ENCODE measurements around the gene MYL5.
"Not testable (repeated sequence)": the region's sequence is repeated elsewhere in the genome, so short reads cannot be mapped to it uniquely, and the experiment has no call there.

The MYL5 gene

GRCh38 chr4:636628-637159, 37.6 kb upstream of the MYL5 start:
- no peak for DNase-seq

GRCh38 chr4:637536-638280, 36.6 kb upstream of the MYL5 start:
- DNase-seq = no peak

- DNase-seq = not testable (repeated sequence)
Observed at GRCh38 chr4:642366-642765, 32.0 kb upstream of the MYL5 start.

- no peak for DNase-seq
Observed at GRCh38 chr4:646460-646859, 27.9 kb upstream of the MYL5 start.

GRCh38 chr4:647481-647880, 26.9 kb upstream of the MYL5 start:
- no peak for DNase-seq

- no peak for DNase-seq
Observed at GRCh38 chr4:648579-649292, 25.6 kb upstream of the MYL5 start.

GRCh38 chr4:649293-649625, 25.1 kb upstream of the MYL5 start:
- DNase-seq = no peak

GRCh38 chr4:649751-650310, 24.5 kb upstream of the MYL5 start:
- DNase-seq = no peak

GRCh38 chr4:650461-650860, 23.9 kb upstream of the MYL5 start:
- no peak for DNase-seq

- no peak for DNase-seq
Observed at GRCh38 chr4:650951-651883, 23.1 kb upstream of the MYL5 start.

GRCh38 chr4:651884-652642, 22.3 kb upstream of the MYL5 start:
- no peak for DNase-seq

GRCh38 chr4:653080-653821, 21.1 kb upstream of the MYL5 start:
- no peak for DNase-seq

GRCh38 chr4:653831-654502, 20.4 kb upstream of the MYL5 start:
- DNase-seq = no peak

- DNase-seq = no peak
Observed at GRCh38 chr4:654503-654845, 19.9 kb upstream of the MYL5 start.

- DNase-seq = no peak
Observed at GRCh38 chr4:654871-655463, 19.4 kb upstream of the MYL5 start.

GRCh38 chr4:655464-656151, 18.7 kb upstream of the MYL5 start:
- no peak for DNase-seq

- no peak for DNase-seq
Observed at GRCh38 chr4:656436-657337, 17.7 kb upstream of the MYL5 start.

- no peak for DNase-seq
Observed at GRCh38 chr4:657338-657833, 17.0 kb upstream of the MYL5 start.

Measured in NCI-H1436 treated with DMSO at 0.1 percent for 48 hours (cell line).